OCI-LY1 (cell line): ENCODE data around the gene PLEKHH3.

Experiments used
- EZH2 ChIP-seq: fragments of 200-600 bp; sonication (generic), shearing (Covaris generic); IDR thresholded peaks from 2 replicates; pipeline ENCODE4 v1.8.0; 2017; ENCODE audit warnings: borderline replicate concordance, mixed run types, mild to moderate bottlenecking, antibody characterized with exemption, low read length, moderate library complexity, mixed read lengths
- TF ChIP-seq, protein P1 (sequence below): fragments of 200-600 bp; sonication (generic), shearing (Covaris generic); IDR thresholded peaks from 2 replicates; pipeline ENCODE4 v1.5.1; 2017; ENCODE audit warnings: mild to moderate bottlenecking, antibody characterized with exemption, low read length, moderate library complexity, mixed read lengths

DNA sequence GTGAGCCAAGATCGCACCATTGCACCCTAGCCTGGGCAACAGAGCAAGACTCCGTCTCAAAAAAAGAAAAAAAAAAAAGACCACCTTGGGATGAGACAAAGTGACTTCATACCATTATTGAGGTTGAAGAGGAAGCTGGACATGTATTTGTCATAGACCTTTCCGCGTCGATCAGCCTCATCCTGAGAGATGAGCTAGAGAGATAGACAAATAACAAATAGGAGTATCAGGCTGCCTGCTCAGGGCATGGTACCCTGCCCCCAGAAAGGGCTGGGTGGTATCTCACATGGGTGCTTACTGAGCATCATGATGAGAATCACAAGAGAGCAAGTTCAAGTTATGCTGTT lies 27.7 kb upstream of the PLEKHH3 start:
- no peak for TF ChIP-seq EZH2
- TF ChIP-seq, protein P1, sequence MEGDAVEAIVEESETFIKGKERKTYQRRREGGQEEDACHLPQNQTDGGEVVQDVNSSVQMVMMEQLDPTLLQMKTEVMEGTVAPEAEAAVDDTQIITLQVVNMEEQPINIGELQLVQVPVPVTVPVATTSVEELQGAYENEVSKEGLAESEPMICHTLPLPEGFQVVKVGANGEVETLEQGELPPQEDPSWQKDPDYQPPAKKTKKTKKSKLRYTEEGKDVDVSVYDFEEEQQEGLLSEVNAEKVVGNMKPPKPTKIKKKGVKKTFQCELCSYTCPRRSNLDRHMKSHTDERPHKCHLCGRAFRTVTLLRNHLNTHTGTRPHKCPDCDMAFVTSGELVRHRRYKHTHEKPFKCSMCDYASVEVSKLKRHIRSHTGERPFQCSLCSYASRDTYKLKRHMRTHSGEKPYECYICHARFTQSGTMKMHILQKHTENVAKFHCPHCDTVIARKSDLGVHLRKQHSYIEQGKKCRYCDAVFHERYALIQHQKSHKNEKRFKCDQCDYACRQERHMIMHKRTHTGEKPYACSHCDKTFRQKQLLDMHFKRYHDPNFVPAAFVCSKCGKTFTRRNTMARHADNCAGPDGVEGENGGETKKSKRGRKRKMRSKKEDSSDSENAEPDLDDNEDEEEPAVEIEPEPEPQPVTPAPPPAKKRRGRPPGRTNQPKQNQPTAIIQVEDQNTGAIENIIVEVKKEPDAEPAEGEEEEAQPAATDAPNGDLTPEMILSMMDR = no peak
